Activated CD8-positive, alpha-beta memory T cell treated with anti-CD3 and anti-CD28 coated beads for 48 hours (primary cell): ENCODE measurements around the gene PLXNB2.
"Not testable (repeated sequence)": the region's sequence is repeated elsewhere in the genome, so short reads cannot be mapped to it uniquely, and the experiment has no call there.

Source experiments
- DNase-seq, 3 experiments: peaks; one replicate each; pipeline ENCODE4 v3.0.0-alpha.2; 2020; ENCODE audit warnings: low read depth in 2 of 3, low spot score in 2 of 3

The PLXNB2 gene, protein sequence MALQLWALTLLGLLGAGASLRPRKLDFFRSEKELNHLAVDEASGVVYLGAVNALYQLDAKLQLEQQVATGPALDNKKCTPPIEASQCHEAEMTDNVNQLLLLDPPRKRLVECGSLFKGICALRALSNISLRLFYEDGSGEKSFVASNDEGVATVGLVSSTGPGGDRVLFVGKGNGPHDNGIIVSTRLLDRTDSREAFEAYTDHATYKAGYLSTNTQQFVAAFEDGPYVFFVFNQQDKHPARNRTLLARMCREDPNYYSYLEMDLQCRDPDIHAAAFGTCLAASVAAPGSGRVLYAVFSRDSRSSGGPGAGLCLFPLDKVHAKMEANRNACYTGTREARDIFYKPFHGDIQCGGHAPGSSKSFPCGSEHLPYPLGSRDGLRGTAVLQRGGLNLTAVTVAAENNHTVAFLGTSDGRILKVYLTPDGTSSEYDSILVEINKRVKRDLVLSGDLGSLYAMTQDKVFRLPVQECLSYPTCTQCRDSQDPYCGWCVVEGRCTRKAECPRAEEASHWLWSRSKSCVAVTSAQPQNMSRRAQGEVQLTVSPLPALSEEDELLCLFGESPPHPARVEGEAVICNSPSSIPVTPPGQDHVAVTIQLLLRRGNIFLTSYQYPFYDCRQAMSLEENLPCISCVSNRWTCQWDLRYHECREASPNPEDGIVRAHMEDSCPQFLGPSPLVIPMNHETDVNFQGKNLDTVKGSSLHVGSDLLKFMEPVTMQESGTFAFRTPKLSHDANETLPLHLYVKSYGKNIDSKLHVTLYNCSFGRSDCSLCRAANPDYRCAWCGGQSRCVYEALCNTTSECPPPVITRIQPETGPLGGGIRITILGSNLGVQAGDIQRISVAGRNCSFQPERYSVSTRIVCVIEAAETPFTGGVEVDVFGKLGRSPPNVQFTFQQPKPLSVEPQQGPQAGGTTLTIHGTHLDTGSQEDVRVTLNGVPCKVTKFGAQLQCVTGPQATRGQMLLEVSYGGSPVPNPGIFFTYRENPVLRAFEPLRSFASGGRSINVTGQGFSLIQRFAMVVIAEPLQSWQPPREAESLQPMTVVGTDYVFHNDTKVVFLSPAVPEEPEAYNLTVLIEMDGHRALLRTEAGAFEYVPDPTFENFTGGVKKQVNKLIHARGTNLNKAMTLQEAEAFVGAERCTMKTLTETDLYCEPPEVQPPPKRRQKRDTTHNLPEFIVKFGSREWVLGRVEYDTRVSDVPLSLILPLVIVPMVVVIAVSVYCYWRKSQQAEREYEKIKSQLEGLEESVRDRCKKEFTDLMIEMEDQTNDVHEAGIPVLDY (N-terminal part only)

DNA sequence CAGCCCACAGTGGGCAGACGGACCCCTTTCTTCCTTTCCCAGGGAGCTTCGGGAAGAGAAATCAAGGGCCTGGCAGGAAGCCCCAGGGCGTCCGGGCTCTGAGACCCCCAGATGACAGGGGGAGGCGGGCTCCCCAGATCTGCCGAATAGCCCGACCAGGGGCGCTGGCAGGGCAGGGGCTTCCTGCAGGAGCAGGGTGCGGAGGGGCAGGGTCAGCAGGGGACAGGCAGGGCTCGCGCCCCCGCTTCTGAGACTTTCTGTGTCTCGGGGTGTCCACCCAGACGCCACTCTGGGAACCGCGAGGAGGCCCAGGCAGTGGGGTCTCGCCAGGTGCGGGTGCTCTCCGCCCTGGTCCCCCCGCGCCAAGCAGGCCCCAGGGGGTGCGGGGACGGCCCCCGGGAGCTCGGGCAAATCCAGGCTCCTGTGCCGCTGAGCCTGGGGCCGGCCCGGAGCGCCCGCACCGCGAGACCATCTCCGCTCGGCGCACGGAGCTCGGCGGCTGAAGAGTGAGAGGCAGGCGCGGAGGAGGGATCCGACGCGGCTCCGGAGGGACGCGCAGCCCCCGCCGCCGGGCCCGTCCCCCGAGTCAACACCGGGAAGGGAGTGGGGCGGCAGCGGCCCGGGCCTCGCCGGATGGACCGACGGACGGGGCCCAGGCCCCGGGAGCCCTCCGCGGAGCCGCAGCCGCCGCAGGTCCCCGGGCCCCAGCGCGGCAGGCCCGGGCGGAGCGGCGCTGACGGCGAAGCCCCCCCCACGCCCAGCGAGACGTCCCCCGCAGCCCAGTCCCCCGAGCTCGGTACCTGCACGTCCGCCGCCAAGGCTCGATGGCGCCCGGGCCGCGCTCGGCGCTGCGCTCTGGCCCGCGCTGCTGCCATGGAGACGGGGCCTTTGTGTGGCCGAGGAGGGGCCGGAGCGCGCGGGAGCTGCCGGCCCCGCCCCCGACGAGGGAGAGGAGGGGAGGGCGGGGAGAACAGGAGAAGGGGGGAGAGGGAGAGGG is at the start of gene PLXNB2:
PLXNB2 (minus strand) TSS at position 894 of the 997 bp plus-strand sequence. CDS start 17,062 bp downstream, outside the sequence.
- DNase-seq = no peak

DNA sequence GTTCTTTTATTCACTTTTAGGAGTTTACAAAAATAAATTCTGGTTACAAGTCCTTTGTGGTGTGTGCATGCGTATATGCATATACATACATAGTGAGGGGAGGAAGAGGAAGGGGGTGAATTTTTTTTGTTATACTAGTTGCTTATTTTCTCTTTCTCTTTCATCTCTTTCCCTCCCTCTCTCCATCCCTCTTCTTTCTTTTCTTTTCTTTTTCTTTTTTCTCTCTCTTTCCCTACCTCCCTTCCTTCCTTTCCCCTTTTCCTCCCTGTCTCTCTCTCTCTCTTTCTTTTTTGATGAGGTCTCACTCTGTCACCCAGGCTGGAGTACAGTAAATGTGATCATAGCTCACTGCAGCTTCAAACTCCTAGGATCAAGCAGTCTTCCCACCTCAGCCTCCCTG is 49.8 kb upstream of the PLXNB2 start:
- no peak for DNase-seq

DNA sequence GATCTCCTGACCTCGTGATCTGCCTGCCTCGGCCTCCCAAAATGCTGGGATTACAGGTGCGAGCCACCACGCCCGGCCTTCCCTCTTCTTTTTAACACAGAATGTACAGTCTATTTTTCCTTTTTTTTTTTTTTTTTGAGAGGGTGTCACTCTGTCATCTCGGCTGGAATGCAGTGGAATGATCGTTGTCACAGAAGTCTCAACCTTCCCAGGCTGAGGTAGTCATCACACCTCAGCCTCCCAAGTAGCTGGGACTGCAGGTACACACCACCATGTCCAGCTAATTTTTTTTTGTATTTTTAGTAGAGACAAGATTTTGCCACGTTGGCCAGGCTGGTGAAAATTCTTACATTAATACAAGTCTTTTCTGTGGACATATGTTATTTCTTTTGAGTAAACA is 48.7 kb upstream of the PLXNB2 start:
- no peak for DNase-seq

DNA sequence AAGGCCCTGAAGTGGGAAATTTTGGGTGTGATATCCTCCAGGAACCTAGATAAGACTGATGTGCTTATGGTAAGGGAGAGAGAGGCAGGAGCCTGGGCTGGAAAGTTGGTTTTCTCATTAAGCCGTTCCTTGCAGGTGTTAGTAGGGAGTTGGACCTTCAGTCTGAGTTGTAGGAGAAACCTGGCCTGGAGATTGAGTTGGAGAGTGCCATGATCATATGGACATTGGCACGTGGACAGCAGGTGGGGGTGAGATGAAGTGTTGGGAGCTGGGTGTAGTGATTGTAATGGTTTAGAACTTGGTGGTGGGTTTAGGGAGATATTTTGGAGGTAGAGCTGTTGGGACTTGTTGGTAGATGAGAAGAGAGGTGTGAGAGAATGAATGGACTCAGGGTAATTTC is 40.6 kb upstream of the PLXNB2 start:
- no peak for DNase-seq

DNA sequence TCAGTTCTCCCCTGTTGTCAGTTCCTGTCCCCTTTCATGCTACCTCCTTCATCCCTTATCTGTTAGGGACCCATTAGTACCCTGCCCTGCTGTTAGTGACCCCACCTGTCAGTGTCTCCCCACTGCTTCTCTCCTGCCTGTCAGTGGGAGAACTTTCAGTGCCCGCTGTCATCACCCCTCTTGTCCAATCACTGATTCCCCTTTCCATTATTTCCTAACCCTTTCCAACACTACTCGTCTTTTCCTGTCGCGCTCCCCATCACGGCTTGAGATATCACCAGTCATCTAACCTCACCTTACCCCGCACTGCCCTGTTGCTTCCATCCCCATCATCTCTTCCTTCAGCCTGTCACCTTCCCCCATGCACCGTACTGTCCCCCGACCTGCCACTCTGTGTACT is 39.7 kb upstream of the PLXNB2 start:
- no peak for DNase-seq

DNA sequence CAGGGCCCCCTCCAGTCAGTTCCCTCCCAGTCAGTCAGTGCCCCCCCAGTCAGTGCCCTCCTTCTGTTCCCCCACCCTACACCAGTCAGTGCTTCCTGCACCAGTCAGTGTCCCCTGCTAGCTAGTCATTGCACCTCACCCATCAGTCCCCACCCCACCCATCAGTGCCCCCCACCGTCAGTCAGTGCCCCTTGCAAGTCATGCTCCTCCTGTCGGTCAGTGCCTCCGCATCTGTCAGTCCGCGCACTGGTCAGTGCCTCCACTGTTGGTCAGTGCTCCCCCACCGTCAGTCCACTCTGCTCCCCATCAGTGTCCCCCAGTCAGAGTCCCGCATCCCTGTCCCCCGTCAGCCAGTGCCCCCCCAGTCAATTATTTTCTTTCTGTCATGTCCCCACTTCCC is 39.0 kb upstream of the PLXNB2 start:
- no peak for DNase-seq

DNA sequence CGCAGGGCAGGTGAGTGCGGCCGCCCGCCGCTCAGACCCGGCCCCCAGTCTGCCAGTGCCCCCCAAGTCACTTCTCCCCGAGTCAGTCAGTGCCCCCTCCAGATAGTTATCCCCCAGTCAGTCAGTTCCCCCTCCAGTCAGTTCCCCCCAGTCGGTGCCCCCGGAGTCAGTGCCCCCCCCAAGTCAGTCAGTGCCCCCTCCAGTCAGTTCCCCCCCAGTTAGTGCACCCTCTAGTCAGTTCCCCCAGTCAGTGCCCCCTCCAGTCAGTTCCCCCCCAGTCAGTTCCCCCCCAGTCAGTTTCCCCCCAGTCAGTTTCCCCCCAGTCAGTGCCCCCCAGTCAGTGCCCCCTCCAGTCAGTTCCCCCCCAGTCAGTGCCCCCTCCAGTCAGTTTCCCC is 36.1 kb upstream of the PLXNB2 start:
- no peak for DNase-seq

DNA sequence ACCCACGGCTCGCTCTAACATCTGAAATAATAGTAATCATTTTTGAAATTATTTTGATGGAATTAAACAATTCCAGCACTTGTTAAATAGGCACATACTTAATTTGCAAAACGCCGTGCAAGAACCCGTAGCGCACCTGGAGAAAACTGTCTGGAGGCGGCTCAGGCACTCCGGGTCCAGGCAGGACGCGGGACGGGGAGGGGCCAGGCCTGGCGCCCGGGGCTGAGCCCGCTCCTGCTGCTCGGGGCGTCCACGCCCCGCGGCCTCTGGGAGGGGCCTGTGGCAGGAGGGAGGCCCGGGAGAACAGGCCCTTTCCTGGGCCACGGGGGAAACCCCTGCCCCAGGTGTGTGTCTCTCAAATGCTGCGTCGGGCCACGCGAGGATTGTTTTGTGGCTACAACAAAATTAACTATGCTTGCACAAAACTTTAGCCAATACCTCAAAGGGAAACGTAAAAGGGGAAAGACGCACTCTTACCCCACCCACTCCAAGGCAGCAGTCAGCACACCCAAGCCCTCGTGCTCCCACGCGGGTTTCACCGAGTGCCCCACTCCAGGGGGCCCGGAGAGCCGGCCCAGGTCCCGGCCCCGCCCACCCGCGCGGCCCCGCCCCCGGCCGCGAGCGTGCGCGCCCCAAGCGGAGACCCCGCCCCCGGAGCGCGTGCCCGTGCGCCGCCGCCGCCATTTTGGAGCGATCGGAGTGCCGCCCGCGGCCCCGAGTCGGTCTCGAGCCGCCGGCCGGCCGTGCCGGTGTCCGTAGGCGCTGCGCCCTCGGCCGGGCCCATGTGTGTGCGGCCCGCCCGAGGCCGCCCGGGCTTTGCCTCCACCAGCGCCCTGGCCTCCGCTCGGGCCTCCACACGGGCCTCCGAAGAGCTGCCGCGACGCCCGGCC is 35.5 kb upstream of the PLXNB2 start, which contains the start of gene PPP6R2:
PPP6R2 (plus strand) TSS at position 677 of the 890 bp plus-strand sequence. CDS start 50,582 bp downstream, outside the sequence.
- peak; percentile 77 to 93 (median 82) for DNase-seq

DNA sequence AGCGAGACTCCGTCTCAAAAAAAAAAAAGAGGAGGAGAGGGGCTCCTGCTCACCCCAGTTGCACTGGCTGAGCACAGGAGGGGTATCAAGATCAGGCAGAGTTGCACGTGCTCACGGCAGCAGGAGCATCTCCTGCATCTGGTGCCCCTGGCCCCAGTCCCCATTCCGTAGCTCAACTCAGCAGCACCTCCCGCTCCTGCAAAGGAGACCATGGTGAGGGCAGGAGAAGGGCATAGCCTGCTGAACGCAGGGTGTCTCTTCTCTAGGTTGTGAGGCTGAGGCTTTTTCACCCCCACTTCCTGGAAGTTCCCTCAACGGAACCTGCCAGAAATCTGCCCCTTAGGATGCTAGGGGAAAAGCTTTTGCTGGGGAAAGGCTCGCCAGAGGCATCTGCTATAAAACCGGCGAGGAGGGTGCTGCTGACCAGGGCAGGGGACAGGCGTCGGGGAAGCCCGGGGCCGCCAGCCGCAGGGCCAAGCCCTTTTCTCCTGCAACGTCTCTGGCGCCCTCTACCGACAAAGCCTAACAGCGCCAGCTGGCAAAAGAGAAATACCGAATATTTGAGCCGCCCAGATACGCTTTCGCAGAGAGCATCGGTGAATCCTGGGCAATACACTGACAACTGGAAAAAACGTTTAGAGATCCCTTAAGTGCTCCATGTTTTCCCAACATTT is 34.7 kb upstream of the PLXNB2 start:
- peak; percentile 68 to 91 (median 89) for DNase-seq

DNA sequence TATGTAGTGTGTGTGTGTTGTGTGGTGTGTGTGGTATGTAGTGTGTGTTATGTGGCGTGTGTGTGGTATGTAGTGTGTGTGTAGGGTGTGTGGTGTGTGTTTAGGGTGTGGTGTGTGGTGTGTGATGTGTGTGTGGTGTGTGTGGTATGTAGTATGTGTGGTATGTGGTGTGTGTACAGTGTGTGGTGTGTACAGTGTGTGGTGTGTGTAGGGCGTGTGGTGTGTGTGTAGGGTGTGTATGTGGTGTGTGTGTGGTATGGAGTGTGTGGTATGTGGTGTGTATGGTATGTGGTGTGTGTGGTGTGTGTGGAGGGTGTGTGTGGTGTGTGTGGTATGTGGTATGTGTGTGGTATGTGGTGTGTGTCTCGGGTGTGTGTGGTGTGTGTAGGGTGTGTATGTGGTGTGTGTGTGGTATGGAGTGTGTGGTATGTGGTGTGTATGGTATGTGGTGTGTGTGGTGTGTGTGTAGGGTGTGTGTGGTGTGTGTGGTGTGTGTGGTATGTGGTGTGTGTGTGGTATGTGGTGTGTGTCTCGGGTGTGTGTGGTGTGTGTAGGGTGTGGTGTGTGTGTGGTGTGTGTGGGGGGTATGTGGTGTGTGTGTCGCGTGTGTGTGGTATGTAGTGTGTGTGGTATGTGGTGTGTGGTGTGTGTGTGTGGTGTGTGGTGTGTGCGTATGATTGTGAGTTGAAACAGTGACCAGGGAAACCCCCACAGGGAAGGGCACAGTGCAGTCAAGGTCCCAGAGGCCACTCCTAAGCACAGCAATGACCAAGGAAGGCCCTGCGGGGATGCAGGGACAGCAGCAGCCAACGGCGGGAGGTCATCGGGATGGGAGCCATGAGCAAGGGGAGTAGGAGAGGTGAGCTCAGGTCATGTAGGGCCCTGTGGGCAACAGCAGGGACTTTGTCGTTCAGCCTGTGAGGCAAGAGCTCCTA is 32.8 kb upstream of the PLXNB2 start:
- DNase-seq = no peak

DNA sequence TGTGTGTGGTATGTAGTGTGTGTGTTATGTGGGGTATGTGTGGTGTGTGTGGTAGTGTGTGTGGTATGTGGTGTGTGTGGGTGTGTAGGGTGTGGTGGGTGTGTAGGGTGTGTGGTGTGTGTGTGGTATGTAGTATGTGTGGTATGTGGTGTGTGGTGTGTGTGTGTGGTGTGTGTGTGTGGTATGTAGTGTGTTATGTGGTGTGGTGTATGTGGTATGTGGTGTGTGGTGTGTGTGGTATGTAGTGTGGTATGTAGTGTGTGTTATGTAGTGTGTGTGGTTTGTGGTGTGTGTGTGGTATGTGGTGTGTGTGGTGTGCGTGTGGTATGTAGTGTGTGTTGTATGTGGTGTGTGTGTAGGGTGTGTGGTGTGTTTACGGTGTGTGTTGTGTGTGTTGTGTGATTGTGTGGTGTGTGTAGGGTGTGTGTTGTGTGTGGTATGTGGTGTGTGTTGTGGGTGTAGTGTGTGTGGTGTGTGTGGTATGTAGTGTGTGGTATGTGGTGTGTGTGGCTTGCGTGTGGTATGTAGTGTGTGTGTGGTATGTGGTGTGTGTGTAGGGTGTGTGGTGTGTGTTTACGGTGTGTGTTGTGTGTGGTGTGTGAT is 31.5 kb upstream of the PLXNB2 start:
- no peak for DNase-seq

DNA sequence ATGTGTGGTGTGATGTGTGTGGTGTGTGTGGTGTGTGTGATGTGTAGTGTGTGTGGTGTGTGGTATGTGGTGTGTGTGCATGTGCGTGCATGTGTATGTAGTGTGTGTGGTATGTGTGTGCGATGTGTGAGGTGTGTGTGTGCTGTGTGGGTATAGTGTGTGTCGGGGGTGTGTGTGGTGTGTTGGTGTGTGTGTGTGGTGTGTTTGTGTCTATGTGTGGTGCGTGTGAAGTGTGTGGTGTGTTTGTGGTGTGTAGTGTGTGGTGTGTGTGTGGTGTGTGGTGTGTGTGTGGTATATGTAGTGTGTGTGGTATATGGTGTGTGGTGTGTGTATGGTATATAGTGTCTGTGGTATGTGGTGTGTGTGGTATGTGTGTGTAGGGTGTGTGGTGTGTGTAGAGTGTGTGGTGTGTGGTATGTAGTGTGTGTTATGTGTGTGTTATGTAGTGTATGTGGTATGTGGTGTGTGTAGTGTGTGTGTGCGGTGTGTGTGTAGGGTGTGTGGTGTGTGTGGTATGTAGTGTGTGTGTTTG is 30.7 kb upstream of the PLXNB2 start:
- DNase-seq = no peak

DNA sequence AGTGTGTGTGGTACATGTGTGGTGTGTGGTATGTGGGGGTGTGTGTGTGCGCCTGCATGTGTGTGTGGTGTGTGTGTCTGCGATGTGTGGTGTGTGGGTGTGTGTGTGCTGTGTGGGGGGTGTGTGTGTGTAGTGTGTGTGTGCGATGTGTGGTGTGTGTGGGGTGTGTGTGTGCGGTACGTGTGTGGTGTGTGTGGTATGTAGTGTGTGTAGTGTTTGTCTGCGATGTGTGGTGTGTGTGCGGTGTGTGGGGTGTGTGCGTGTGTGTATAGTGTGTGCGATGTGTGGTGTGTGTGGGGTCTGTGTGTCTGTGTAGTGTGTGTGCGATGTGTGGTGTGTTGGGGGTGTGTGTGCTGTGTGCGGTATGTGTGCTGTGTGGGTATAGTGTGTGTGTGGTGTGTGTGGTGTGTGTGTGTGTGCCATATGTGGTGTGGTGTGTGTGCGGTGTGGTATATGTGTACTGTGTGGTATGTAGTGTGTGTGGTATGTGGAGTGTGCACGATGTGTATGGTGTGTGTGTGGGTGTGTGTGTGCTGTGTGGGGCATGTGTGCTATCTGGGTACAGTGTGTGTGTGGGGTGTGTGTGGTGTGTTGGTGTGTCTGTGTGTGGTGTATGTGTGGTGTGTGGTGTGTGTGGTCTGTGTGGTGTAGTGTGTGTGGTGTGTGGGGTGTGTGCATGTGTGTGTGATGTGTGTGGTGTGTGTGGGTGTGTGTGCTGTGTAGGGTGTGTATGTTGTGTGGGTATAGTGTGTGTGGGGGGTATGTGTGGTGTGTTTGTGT is 30.0 kb upstream of the PLXNB2 start:
- no peak for DNase-seq

DNA sequence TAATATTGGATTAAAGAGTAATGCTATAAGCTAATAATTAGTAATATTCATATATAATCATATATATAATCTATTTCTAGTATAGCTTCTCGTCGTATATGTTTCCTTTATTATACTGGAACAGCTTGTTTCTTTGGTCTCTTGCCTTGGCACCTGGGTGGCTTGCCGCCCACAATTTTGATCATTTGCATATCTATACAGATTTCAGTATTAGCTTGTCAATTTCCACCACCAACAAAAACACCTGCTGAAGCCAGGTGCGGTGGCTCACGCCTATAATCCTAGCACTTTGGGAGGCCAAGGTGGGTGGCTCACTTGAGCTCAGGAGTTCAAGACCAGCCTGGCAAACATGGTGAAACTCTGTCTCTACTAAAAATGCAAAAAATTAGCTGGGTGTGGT is 27.0 kb upstream of the PLXNB2 start:
- DNase-seq = not testable (repeated sequence)

DNA sequence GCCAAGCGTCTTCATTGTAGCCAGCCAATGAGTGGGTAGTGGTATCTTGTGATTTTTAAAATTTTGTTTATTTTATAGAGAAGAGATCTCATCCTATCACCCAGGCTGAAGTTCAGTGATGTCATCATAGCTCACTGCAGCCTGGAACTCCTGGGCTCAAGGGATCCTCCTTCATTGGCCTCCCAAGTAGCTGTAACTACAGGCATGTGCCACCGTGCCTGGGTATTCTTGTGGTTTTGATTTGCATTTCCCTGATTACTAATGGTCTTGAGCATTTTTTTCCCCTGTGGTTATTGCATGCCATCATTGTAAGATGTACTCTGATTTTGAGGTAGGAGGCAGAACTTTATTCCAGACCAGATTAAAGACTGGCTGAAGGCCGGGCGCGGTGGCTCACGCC is 21.8 kb upstream of the PLXNB2 start:
- DNase-seq = no peak

DNA sequence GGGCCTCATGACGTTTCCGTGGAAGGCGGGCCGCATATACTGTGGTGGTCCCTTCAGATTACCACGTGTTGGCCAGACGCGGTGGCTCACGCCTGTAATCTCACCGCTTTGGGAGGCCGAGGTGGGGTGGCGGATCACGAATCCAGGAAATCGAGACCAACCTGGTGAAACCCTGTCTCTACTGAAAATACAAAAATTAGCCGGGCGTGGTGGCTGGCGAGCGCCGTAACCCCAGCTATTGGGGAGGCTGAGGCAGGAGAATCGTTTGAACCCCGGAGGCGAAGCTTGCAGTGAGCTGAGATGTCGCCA is 20.2 kb upstream of the PLXNB2 start:
- no peak for DNase-seq
